Measurements from ENCODE around the gene RNU11. TPM values are rescaled to one million over a fixed set of nuclear protein-coding genes. Genes with fewer than 3 reads are reported as not detected.
"Not testable (repeated sequence)": the region's sequence is repeated elsewhere in the genome, so short reads cannot be mapped to it uniquely, and the experiment has no call there.

Gene RNU11
- total RNA-seq, 2 donors from 2014 or later, result not detected

DNA sequence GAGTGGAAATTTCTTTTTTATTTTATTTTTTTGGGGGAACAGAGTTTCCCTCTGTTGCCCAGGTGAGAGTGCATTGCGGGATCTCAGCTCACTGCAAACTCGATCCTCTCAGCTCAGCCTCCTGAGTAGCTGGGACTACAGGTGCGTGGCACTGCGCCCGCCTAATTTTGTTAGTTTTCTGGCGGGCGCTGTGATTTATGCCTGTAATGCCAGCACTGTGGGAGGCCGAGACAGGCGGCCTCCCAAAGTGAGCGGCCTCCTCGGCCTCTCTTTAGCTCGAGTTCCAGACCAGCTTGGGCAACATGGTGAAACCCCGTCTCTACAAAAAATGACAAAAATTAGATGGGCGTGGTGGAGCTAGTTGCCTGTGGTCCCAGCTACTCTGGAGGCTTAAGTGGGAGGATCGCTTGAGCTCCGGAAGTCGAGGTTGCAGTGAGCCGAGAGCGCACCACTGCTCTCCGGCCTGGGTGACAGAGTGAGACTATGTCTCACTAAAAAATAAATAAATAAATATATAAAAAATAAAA is 22.9 kb downstream of the RNU11 start:
- H3K4me1 ChIP-seq (replicated peaks), result peaks cover 8% of the 10 kb centered on the region
- no peak for DNase-seq (ENCODE audit: low spot score)
- 92% methylated on average over 20 of the region's 20 CpGs for WGBS
- H3K27ac ChIP-seq, result no peak overlapping the region
- TF ChIP-seq POLR2A (IDR thresholded peaks at IDR 0.05) (no peak), POLR2AphosphoS5 (IDR thresholded peaks at IDR 0.05) (no peak)
- TF ChIP-seq, protein P1, sequence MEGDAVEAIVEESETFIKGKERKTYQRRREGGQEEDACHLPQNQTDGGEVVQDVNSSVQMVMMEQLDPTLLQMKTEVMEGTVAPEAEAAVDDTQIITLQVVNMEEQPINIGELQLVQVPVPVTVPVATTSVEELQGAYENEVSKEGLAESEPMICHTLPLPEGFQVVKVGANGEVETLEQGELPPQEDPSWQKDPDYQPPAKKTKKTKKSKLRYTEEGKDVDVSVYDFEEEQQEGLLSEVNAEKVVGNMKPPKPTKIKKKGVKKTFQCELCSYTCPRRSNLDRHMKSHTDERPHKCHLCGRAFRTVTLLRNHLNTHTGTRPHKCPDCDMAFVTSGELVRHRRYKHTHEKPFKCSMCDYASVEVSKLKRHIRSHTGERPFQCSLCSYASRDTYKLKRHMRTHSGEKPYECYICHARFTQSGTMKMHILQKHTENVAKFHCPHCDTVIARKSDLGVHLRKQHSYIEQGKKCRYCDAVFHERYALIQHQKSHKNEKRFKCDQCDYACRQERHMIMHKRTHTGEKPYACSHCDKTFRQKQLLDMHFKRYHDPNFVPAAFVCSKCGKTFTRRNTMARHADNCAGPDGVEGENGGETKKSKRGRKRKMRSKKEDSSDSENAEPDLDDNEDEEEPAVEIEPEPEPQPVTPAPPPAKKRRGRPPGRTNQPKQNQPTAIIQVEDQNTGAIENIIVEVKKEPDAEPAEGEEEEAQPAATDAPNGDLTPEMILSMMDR (IDR thresholded peaks at IDR 0.05), result no peak
- no peak overlapping the region for H3K4me3 ChIP-seq
- H3K36me3 ChIP-seq, result no peaks in the 10 kb centered on the region
- intact Hi-C loops (cut with DNase I), result no loop called here
- H3K27me3 ChIP-seq (replicated peaks; ENCODE audit: insufficient read depth), result no peaks in the 10 kb centered on the region
- H3K9me3 ChIP-seq, result no peaks in the 10 kb centered on the region

DNA sequence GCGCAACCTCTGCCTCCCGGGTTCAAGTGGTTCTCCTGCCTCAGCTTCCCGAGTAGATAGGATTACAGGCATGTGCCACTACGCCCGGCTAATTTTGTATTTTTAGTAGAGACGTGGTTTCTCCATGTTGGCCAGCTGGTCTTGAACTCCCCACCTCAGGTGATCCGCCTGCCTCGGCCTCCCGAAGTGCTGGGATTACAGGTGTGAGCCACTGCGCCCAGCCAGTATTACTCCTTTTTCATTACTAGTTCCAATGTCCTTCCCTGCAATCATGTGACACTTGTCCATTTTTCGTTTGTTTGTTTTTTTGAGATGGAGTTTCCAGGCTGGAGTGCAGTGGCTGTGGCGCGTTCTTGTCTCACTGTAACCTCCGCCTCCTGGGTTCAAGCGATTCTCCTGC is 24.6 kb downstream of the RNU11 start:
- H3K4me1 ChIP-seq (replicated peaks); H3K27me3 ChIP-seq (replicated peaks; ENCODE audit: insufficient read depth); intact Hi-C loops (cut with DNase I); H3K9me3 ChIP-seq; DNase-seq (ENCODE audit: low spot score); H3K27ac ChIP-seq; H3K4me3 ChIP-seq; H3K36me3 ChIP-seq: not testable (repeated sequence)
- 97% methylated on average over 15 of the region's 15 CpGs for WGBS

DNA sequence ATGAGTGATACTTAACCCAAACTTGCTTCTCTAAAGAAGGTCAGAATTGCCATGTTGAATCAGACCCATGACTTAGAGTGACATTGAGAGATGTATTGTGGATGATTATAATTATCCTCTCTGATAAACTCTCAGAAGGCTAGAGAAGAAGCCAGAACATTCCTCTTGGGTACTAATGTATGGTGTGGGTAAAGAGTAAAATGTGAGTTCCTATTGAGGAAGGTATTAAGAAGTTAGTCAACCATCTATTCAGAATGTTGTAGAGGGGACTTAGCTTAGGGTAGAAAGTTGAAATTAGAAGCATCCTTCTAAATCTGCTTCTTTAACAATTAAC is 27.5 kb downstream of the RNU11 start:
- intact Hi-C loops (cut with DNase I), result no loop called here
- H3K4me3 ChIP-seq, result no peak overlapping the region
- H3K27me3 ChIP-seq (replicated peaks; ENCODE audit: insufficient read depth), result no peaks in the 10 kb centered on the region
- H3K36me3 ChIP-seq, result no peaks in the 10 kb centered on the region
- no peak overlapping the region for H3K27ac ChIP-seq
- TF ChIP-seq POLR2AphosphoS5 (IDR thresholded peaks at IDR 0.05), result no peak
- TF ChIP-seq POLR2A (IDR thresholded peaks at IDR 0.05), result no peak
- TF ChIP-seq, protein P1 (IDR thresholded peaks at IDR 0.05), result no peak
- no peaks in the 10 kb centered on the region for H3K4me1 ChIP-seq (replicated peaks)
- no peaks in the 10 kb centered on the region for H3K9me3 ChIP-seq
- no peak for DNase-seq (ENCODE audit: low spot score)

DNA sequence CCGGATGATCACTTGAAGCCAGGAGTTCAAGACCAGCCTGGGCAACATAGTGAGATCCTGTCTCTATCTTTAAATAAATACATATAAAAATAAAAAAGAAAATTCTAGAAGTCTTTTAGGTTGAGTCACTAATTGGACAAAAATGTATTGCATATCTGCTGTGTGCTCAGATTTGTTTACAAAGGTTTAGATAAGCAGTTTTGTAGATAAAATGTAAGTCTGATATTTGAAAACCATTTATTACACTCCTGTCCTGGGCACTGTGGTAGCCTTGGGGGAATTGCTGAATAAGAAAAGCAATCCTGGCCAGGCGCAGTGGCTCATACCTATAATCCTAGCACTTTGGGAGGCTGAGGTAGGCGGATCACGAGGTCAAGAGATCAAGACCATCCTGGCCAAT is 31.8 kb downstream of the RNU11 start:
- H3K27ac ChIP-seq, result no peak overlapping the region
- H3K4me3 ChIP-seq, result no peak overlapping the region
- H3K4me1 ChIP-seq (replicated peaks), result no peaks in the 10 kb centered on the region
- no peaks in the 10 kb centered on the region for H3K36me3 ChIP-seq
- TF ChIP-seq, protein P1 (IDR thresholded peaks at IDR 0.05), result no peak
- TF ChIP-seq POLR2A (IDR thresholded peaks at IDR 0.05) (no peak), POLR2AphosphoS5 (IDR thresholded peaks at IDR 0.05) (no peak)
- H3K9me3 ChIP-seq, result no peaks in the 10 kb centered on the region
- H3K27me3 ChIP-seq (replicated peaks; ENCODE audit: insufficient read depth), result no peaks in the 10 kb centered on the region
- intact Hi-C loops (cut with DNase I), result no loop called here
- WGBS, result 96% methylated on average over 4 of the region's 4 CpGs
- no peak for DNase-seq (ENCODE audit: low spot score)

DNA sequence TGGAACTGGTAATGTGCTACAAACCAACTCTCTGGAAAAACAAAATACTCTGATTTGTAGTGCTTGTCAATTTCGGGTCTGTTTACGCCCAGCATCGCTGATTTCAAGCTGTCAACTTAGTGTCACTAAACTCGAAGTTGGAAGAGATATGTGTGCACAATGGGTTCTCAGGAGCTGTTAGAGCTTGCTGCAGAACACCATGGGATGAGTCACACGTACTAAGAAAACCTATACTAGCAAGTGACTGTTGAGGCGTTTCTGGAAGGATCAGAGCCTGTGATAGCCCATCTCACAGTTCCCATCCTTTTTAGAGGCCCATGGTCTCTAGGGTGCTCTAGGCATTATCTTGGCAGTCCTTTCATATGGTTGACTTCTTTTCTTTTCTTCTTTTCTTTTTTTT is 34.4 kb downstream of the RNU11 start:
- intact Hi-C loops (cut with DNase I), result no loop called here
- no peaks in the 10 kb centered on the region for H3K9me3 ChIP-seq
- WGBS, result 78% methylated on average over 6 of the region's 6 CpGs
- no peak overlapping the region for H3K4me3 ChIP-seq
- no peaks in the 10 kb centered on the region for H3K27me3 ChIP-seq (replicated peaks; ENCODE audit: insufficient read depth)
- H3K4me1 ChIP-seq (replicated peaks), result no peaks in the 10 kb centered on the region
- TF ChIP-seq POLR2AphosphoS5 (IDR thresholded peaks at IDR 0.05) (no peak), POLR2A (IDR thresholded peaks at IDR 0.05) (no peak)
- TF ChIP-seq, protein P1 (IDR thresholded peaks at IDR 0.05), result no peak
- no peaks in the 10 kb centered on the region for H3K36me3 ChIP-seq
- DNase-seq (ENCODE audit: low spot score), result no peak
- no peak overlapping the region for H3K27ac ChIP-seq

Measured in prostate gland (tissue), 2 donors.